Neuronal stem cell (in vitro differentiated cells): ENCODE data around the gene TUBB4B.
A peak's percentile ranks its signal among the peaks of the same experiment; 100 is the strongest.

Experiments
- DNase-seq: peaks from one replicate; pipeline ENCODE4 v3.0.0-alpha.2; 2013; ENCODE audit warnings: low spot score
- H2AFZ ChIP-seq: one replicate; pipeline ENCODE4 v1.6.1; 2013; ENCODE audit warnings: mild to moderate bottlenecking, low read length, inconsistent platforms
- H2AK5ac ChIP-seq: 2 replicates; pipeline ENCODE4 v1.6.1; 2013; ENCODE audit warnings: low read depth, mild to moderate bottlenecking, inconsistent platforms, low read length, moderate library complexity, mixed read lengths
- H2BK120ac ChIP-seq: 2 replicates; pipeline ENCODE4 v1.6.1; 2013; ENCODE audit warnings: low read depth, mild to moderate bottlenecking, inconsistent platforms, low read length, moderate library complexity, mixed read lengths
- H2BK12ac ChIP-seq: one replicate; pipeline ENCODE4 v1.6.1; 2013; ENCODE audit warnings: low read length, inconsistent platforms
- H2BK15ac ChIP-seq: 2 replicates; pipeline ENCODE4 v1.6.1; 2013; ENCODE audit warnings: mild to moderate bottlenecking, low read length, inconsistent platforms, mixed read lengths
- H2BK5ac ChIP-seq: one replicate; pipeline ENCODE4 v1.6.1; 2013; ENCODE audit warnings: inconsistent platforms, mild to moderate bottlenecking, low read length, moderate library complexity
- H3K14ac ChIP-seq: one replicate; pipeline ENCODE4 v1.6.1; 2013; ENCODE audit warnings: low read length, inconsistent platforms
- H3K18ac ChIP-seq: 2 replicates; pipeline ENCODE4 v1.6.1; 2013; ENCODE audit warnings: low read length, inconsistent platforms
- H3K23ac ChIP-seq: 2 replicates; pipeline ENCODE4 v1.6.1; 2013; ENCODE audit warnings: low read depth, mild to moderate bottlenecking, mixed read lengths, low read length, inconsistent platforms; ENCODE audit not compliant: poor library complexity
- H3K27ac ChIP-seq: replicated peaks from 3 replicates; pipeline ENCODE4 v1.5.1; 2013; ENCODE audit warnings: low read length, inconsistent platforms
- H3K27me3 ChIP-seq, 3 experiments: 2 replicates each; pipeline ENCODE4 v1.6.1; 2013; ENCODE audit warnings: low read length in 3 of 3, mild to moderate bottlenecking in 2 of 3, inconsistent platforms in 1 of 3, low read depth in 1 of 3, mixed read lengths in 1 of 3, moderate library complexity in 1 of 3; ENCODE audit not compliant: control insufficient read depth in 3 of 3, insufficient read depth in 3 of 3
- H3K36me3 ChIP-seq, 2 donors: replicated peaks in 1 of 2; 2 replicates each; pipeline ENCODE4 v1.6.1; 2013; ENCODE audit warnings: low read length in 2 of 2; ENCODE audit not compliant: control insufficient read depth in 2 of 2, insufficient read depth in 2 of 2
- H3K4ac ChIP-seq: 2 replicates; pipeline ENCODE4 v1.6.1; 2013; ENCODE audit warnings: inconsistent platforms, mild to moderate bottlenecking, low read length, moderate library complexity
- H3K4me1 ChIP-seq, 2 donors: 1 replicate in 1 of 2; 2 replicates in 1 of 2; pipeline ENCODE4 v1.6.1; 2013; ENCODE audit warnings: low read length in 2 of 2, low read depth in 1 of 2; ENCODE audit not compliant: control insufficient read depth in 2 of 2, insufficient read depth in 1 of 2
- H3K4me2 ChIP-seq: one replicate; pipeline ENCODE4 v1.6.1; 2013; ENCODE audit warnings: mild to moderate bottlenecking, low read length, inconsistent platforms; ENCODE audit not compliant: insufficient read depth, poor library complexity, severe bottlenecking
- H3K4me3 ChIP-seq, 2 donors: 2 replicates each; pipeline ENCODE4 v1.5.1; 2013; ENCODE audit warnings: low read length in 2 of 2, mild to moderate bottlenecking in 2 of 2, inconsistent platforms in 1 of 2, moderate library complexity in 1 of 2
- H3K79me1 ChIP-seq: one replicate; pipeline ENCODE4 v1.6.1; 2013; ENCODE audit warnings: low read depth, mild to moderate bottlenecking, inconsistent platforms, low read length, moderate library complexity
- H3K9ac ChIP-seq: one replicate; pipeline ENCODE4 v1.6.1; 2013; ENCODE audit warnings: mild to moderate bottlenecking, low read depth, low read length, inconsistent platforms; ENCODE audit not compliant: poor library complexity
- H3K9me3 ChIP-seq, 2 donors: replicated peaks in 1 of 2; 2 replicates each; pipeline versions ENCODE3 to v1.6.1; 2013; ENCODE audit warnings: low read length in 2 of 2, mild to moderate bottlenecking in 2 of 2, inconsistent platforms in 1 of 2, low read depth in 1 of 2, mixed read lengths in 1 of 2, moderate library complexity in 1 of 2; ENCODE audit not compliant: control insufficient read depth in 2 of 2, insufficient read depth in 1 of 2
- H4K8ac ChIP-seq: one replicate; pipeline ENCODE4 v1.6.1; 2013; ENCODE audit warnings: low read depth, mild to moderate bottlenecking, inconsistent platforms, low read length, moderate library complexity
- H4K91ac ChIP-seq: one replicate; pipeline ENCODE4 v1.6.1; 2013; ENCODE audit warnings: low read length, low read depth, mild to moderate bottlenecking, inconsistent platforms; ENCODE audit not compliant: poor library complexity
- WGBS, 2 donors: extraction: QIAGEN DNeasy Blood & Tissue Kit; methylation state at CpG; one replicate each; pipeline ENCODE4 v1.1.7; 2013; ENCODE audit warnings: missing lambda C conversion rate in 2 of 2, mixed read lengths in 1 of 2; ENCODE audit not compliant: insufficient read length in 2 of 2, insufficient replicate concordance in 1 of 2; ENCODE audit errors: extremely low coverage in 2 of 2; 5-methylcytosine and 5-hydroxymethylcytosine counted together

The TUBB4B gene

DNA sequence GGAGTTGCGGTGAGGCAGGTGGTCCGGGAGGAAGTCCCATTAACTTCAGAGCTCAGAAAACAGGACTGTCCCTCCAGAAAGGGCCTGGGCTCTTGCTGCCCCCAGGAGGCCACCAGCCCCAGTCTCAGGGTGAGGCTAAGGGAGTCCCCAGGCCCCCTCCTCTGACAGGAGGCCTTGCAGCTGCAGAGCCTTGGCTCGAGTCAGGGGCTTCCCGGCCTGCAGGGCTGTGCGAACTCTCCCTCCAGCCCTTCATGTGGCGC is 6.8 kb downstream of the TUBB4B start:
- no peak overlapping the region for H2AFZ ChIP-seq
- no peak overlapping the region for H3K14ac ChIP-seq
- H2BK5ac ChIP-seq: no peak overlapping the region
- H2BK12ac ChIP-seq: peak overlapping the region; percentile 90
- H4K91ac ChIP-seq: peak overlapping the region; percentile 28
- no peak for DNase-seq
- peaks cover 11 to 14% of the 10 kb centered on the region in 2 donors for H3K36me3 ChIP-seq
- no peak overlapping the region for H2BK120ac ChIP-seq
- H2BK15ac ChIP-seq: peak overlapping the region; percentile 84
- peak overlapping the region; percentile 11 for H3K23ac ChIP-seq
- H4K8ac ChIP-seq: no peak overlapping the region
- H3K27ac ChIP-seq: no peak overlapping the region
- peaks cover 10 to 37% of the 10 kb centered on the region in 2 donors for H3K4me1 ChIP-seq
- WGBS, 2 donors: no CpG with 5 or more reads among the region's 6 CpGs
- H3K4me3 ChIP-seq: no peak overlapping the region
- H3K79me1 ChIP-seq: peaks cover 6% of the 10 kb centered on the region
- no peak overlapping the region for H3K4me2 ChIP-seq
- H3K4ac ChIP-seq: no peak overlapping the region
- peak overlapping the region; percentile 95 for H2AK5ac ChIP-seq
- H3K18ac ChIP-seq: peak overlapping the region; percentile 75
- H3K9ac ChIP-seq: no peak overlapping the region
- H3K27me3 ChIP-seq: peaks cover 0 to 2% (median 0%) of the 10 kb centered on the region in 3 experiments
- H3K9me3 ChIP-seq: no peaks in the 10 kb centered on the region

DNA sequence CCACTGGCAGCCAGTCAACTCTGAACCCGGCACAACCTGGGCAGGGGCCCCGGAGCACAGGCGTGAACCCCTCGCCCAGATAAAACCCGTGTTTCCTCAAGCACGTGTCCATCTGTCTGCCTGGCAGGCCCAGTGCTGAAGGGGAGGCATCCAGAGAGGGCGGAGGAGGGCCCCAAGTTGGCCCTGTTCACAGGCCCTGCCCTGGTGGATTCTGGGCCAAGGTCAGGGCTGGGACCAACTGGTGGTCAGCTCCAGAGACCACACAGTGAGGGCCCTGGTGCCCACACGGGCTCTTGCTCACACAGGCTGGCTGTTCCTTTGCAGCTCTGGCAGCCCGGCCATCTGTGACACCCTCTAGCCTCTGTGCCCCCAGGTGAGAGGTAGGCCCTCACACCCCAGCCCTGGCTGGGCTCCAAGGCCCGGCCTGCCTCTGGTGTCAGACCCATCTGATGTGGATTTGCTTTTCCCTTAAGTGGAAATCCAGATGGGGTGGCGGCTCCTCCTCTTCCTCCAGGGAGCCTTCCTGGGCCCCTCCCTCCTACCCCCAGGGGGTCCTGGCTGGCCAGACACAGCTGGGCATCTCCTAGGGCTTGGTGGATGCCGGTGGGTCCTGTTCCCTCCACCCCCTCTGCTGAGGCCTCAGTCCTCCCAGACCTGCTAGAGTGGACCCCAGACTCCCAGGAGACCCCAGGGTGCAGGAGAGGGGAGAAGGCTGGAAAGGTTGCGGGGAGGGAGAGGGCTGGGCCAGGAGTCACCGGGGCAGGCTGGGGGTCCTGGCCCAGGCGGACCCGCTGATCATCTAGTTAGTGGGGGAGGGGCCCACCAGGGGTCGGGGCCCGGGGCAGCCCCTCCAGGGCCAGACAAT is 9.5 kb downstream of the TUBB4B start:
- Histone ChIP-seq H3K9me3 (no peaks in the 10 kb centered on the region), H3K14ac (no peak overlapping the region), H3K27ac (no peak overlapping the region), H4K8ac (no peak overlapping the region), H3K4me2 (no peak overlapping the region), H3K23ac (peak overlapping the region; percentile 11), H3K4me1 (peaks cover 11 to 45% of the 10 kb centered on the region in 2 donors), H2BK12ac (peak overlapping the region; percentile 60), H3K4ac (no peak overlapping the region), H2AFZ (peak overlapping the region; percentile 81), H3K27me3 (peaks cover 0 to 2% (median 0%) of the 10 kb centered on the region in 3 experiments), H2AK5ac (peak overlapping the region; percentile 53), H3K36me3 (no peaks in the 10 kb centered on the region), H3K79me1 (peaks cover under 1% of the 10 kb centered on the region), H2BK5ac (no peak overlapping the region), H2BK120ac (peak overlapping the region; percentile 16), H3K18ac (peak overlapping the region; percentile 18), H4K91ac (peak overlapping the region; percentile 43), H3K4me3 (no peak overlapping the region), H3K9ac (no peak overlapping the region), H2BK15ac (peak overlapping the region; percentile 54)
- DNase-seq: no peak
- WGBS, 2 donors: no CpG with 5 or more reads among the region's 18 CpGs

DNA sequence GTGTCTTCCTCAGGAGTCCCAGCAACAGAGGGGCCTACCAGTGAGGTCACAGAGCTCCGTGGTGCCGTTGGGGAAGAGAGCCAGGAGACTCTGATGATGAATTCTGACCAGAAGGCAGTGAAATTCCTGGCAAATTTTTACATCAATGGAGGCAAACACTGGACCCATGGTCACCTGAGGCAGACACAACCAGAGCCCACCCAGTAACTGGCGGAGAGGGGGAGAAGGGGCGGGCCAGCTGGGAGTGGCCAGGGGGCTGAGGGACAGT is 10.0 kb downstream of the TUBB4B start, which contains the start of gene STPG3:
TSS of gene STPG3 (plus strand) at position 93 of the 268 bp plus-strand sequence. CDS start at position 94, 1 bp downstream.
- H3K4me3 ChIP-seq: no peak within 1 kb of the TSS
- H3K4ac ChIP-seq: peak within 1 kb of the TSS; percentile 37
- H3K4me2 ChIP-seq: no peak within 1 kb of the TSS
- peak within 1 kb of the TSS; percentile 97 for H2AK5ac ChIP-seq
- peak within 1 kb of the TSS; percentile 90 for H2BK5ac ChIP-seq
- peak within 1 kb of the TSS; percentile 84 for H3K9ac ChIP-seq
- DNase-seq: no peak
- H2AFZ ChIP-seq: peak within 1 kb of the TSS; percentile 81
- H3K14ac ChIP-seq: peak within 1 kb of the TSS; percentile 89
- H3K18ac ChIP-seq: peak within 1 kb of the TSS; percentile 85
- H3K4me1 ChIP-seq: peaks cover 16 to 51% of the 10 kb centered on the region in 2 donors
- peaks cover 2% of the 10 kb centered on the region in 2 donors for H3K36me3 ChIP-seq
- peak within 1 kb of the TSS; percentile 43 for H3K23ac ChIP-seq
- no peaks in the 10 kb centered on the region for H3K9me3 ChIP-seq
- peak within 1 kb of the TSS; percentile 95 for H4K91ac ChIP-seq
- no peak within 1 kb of the TSS for H3K27ac ChIP-seq
- H3K27me3 ChIP-seq: no peaks in the 10 kb centered on the region
- peak within 1 kb of the TSS; percentile 16 for H2BK120ac ChIP-seq
- peak within 1 kb of the TSS; percentile 84 for H2BK12ac ChIP-seq
- peaks cover 6% of the 10 kb centered on the region for H3K79me1 ChIP-seq
- H2BK15ac ChIP-seq: peak within 1 kb of the TSS; percentile 99
- no CpG with 5 or more reads among the region's 4 CpGs for WGBS, 2 donors
- H4K8ac ChIP-seq: peak within 1 kb of the TSS; percentile 65

DNA sequence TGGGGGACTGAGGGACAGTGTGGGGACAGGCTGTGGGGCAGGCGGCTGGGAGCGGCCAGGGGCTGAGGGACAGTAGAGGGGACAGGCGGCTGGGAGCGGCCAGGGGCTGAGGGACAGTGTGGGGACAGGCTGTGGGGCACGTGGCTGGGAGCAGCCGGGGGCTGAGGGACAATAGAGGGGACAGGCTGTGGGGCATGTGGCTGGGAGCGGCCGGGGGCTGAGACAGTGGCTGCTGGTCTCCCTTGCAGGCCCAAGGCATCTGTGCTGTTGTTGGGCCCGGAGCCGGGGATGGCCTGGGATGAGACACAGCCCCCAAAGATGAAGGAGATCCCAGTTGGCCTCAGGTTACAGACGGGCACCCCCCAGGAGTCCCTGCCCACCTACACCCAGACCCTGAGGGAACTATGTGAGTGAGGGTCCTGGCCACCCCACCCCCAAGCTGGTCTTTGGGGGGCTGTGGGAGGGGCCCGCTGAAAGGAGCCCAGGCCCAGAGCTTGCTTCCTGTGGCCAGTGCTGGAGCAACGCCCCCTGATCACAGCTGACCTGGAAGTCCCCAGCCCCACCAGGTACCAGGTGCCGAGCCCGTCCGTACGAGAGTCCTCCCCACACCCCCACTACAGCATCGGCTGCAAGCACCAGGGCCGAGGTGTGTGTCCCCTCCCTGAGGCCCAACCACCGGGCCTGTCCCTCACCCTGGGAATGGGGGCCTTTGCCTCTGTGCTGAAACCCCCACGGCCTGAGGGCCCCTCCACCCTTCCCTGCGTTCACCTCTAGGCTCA is 10.6 kb downstream of the TUBB4B start:
- Histone ChIP-seq H3K4me2 (no peak overlapping the region), H3K9me3 (no peaks in the 10 kb centered on the region), H3K9ac (peak overlapping the region; percentile 84), H3K18ac (peak overlapping the region; percentile 85), H3K14ac (peak overlapping the region; percentile 89), H4K91ac (peak overlapping the region; percentile 95), H2AK5ac (peak overlapping the region; percentile 97), H2AFZ (peak overlapping the region; percentile 81), H3K27me3 (no peaks in the 10 kb centered on the region), H3K36me3 (peaks cover 6 to 7% of the 10 kb centered on the region in 2 donors), H2BK12ac (peak overlapping the region; percentile 84), H3K79me1 (peaks cover 12% of the 10 kb centered on the region), H3K4ac (peak overlapping the region; percentile 37), H4K8ac (peak overlapping the region; percentile 65), H3K4me1 (peaks cover 19 to 57% of the 10 kb centered on the region in 2 donors), H2BK5ac (peak overlapping the region; percentile 90), H3K27ac (no peak overlapping the region), H2BK120ac (no peak overlapping the region), H2BK15ac (peak overlapping the region; percentile 99), H3K4me3 (no peak overlapping the region), H3K23ac (peak overlapping the region; percentile 43)
- no peak for DNase-seq
- WGBS, 2 donors: no CpG with 5 or more reads among the region's 22 CpGs
